Stimulated activated CD8-positive, alpha-beta memory T cell treated with anti-CD3 and anti-CD28 coated beads, Interleukin-4, amount 100 ng/mL, for 4 hours (primary cell): ENCODE data around the gene TAF11L2.
"Not testable (repeated sequence)": the region's sequence is repeated elsewhere in the genome, so short reads cannot be mapped to it uniquely, and the experiment has no call there.

ENCODE experiments used
- DNase-seq, 2 donors: peaks; one replicate each; pipeline ENCODE4 v3.0.0-alpha.2; 2020; ENCODE audit warnings: low read depth in 2 of 2, low spot score in 1 of 2

Gene TAF11L2

DNA sequence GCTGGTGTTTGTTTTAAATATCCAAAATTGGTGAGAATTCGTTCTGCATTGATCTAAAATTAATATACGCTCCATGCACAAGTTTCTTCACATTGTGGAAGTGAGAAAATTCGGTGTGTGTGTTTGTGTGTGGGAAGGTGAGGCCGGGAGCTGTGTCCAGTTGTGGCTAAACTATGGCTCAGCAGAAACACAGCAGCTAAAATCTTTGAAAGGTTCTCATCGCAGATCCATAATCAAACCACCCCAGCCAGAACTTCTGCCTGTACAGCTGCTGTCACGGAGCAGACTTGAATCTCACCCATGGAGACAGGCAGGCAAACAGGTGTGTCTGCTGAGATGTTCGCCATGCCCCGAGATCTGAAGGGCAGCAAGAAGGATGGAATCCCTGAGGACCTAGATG is at the start of gene TAF11L2:
Gene TAF11L2, plus strand, starts transcription at position 301 of the 400 bp plus-strand sequence.
- not testable (repeated sequence) for DNase-seq

DNA sequence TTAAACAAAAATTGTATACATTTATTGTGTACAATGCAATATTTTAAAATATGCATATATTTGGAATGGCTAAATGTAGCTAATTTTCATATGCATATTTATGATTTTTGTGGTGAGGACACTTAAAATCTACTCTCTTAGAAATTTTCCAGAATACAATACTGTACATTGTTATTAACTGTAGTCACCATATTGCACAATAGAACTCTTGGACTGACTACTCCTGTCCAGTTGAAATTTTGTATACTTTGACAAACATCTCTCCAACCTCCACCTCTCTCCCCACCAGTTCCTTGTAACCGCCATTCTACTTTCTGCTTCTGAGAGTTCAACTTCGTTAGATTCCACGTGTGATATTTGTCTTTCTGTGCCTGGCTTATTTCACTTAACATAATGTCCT is 49.2 kb upstream of the TAF11L2 start:
- DNase-seq, result no peak

DNA sequence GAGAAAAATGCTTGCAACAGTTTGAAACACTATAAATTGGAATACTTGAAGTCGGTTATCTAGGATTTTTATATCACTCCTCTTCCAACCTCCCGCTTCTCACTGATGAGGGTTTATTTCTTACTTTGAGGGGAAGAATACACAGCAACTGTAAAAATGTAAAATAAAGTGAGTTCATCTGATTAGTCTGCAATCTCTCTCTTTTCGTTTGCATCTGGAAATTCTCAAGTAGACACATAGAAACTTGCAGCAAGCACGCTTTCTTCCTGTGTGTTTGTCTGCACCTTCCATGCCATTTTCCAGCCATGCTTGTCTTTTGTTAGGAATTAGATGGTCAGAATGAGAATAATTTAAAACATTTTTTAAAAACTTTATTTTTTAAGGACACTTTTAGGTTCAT is 45.1 kb upstream of the TAF11L2 start:
- DNase-seq, result no peak

DNA sequence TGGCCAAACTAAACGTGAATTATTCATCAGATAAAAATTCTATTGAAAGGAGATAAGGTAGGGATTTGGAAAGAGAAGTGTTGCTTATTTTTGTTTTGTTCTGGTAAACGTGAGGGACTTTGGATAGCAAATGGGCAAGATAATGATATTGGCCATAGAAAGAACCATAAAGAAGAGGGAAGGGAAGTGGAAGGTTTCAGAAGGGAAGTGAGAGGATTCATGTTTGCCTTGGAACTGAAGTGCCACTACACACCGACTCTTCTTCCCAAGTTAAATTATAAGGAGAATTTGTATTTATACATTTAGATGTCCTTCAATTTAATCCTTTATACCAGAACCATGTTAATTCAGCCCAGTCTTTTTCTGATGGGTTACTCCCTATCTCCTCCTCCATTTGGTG is 42.1 kb upstream of the TAF11L2 start:
- DNase-seq, result no peak

DNA sequence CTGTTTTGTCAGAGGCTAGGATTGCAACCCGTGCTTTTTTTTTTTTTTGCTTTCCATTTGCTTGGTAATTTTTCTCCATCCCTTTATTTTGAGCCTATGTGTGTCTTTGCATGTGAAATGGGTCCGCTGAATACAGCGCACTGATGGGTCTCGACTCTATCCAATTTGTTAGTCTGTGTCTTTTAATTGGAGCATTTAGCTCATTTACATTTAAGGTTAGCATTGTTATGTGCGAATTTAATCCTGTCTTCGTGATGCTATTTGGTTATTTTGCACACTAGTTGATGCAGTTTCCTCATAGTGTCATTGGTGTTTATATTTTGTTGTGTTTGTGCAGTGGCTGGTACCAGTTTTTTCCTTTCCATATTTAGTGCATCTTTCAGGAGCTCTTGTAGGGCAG is 36.2 kb upstream of the TAF11L2 start:
- DNase-seq, result no peak

DNA sequence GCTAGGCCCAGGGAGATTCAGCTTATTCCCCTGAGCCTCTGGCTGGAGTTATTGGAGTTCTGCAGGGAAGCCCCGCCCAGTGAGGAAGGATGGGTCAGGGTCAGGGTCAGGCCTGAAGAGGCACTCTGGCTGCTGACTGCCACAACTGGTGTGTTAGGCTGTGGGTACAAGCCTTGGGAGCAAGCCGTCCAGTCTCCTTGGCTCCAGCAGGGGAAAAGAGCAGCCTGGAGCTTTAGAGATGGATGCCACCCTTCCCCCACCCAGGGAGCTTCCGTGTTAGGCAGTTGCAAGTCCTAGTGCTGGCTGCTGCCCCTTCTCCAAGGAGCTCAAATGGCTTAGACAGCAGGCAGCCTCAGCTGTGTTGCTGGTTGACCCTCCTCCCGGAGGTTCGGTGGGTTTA is 34.4 kb upstream of the TAF11L2 start:
- DNase-seq, result no peak

DNA sequence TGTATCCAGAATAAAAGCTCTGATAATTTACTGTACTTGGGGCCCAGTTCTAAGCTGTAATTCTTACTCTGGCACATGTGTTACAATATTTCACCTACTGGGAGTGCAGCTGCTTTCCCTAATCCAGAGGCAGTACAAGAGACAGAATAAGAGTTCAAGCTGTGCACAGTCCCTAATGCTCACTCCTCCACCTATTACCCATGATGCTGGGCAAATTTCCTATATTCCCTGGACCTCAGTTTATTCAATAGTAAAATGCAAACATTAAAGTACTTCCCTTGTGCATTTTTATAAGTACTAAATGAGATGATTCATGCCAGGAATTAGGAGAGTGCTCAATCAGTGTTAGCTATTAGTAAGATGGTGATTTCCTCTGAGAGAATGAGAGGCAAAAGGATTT is 28.0 kb upstream of the TAF11L2 start:
- no peak for DNase-seq

DNA sequence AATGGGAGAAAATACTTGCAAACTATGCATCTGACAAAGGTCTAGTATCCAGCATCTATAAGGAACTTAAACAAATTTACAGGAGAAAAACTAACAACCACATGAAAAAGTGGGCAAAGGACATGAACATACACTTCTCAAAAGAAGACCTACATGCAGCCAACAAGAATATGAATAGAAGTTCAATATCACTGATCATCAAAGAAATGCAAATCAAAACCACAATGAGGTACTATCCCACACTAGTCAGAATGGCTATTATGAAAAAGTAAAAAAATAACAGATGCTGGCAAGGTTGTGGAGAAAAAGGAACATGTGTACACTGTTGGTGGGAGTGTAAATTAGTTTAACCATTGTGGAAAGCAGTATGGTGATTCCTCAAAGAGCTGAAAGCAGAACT is 23.0 kb upstream of the TAF11L2 start:
- DNase-seq, result not testable (repeated sequence)

DNA sequence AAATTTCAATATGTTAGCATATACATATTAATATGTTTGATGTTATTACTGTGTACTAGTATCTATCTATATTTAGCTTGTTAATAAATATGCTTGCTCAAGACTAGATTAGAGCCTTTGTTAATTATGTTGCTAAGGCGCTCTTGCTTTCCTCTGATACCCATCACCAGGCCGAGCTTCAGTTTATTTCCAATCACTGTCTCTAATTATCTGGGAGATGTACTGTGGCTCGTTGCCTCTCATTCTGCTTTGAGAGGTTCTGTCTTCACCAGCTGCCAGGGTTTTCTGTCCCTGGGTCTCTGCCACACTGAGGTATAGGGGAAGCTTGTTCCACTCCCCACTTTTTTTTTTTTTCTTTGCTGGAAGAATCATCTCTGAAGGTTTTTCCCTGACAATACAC is 21.0 kb upstream of the TAF11L2 start:
- no peak for DNase-seq

DNA sequence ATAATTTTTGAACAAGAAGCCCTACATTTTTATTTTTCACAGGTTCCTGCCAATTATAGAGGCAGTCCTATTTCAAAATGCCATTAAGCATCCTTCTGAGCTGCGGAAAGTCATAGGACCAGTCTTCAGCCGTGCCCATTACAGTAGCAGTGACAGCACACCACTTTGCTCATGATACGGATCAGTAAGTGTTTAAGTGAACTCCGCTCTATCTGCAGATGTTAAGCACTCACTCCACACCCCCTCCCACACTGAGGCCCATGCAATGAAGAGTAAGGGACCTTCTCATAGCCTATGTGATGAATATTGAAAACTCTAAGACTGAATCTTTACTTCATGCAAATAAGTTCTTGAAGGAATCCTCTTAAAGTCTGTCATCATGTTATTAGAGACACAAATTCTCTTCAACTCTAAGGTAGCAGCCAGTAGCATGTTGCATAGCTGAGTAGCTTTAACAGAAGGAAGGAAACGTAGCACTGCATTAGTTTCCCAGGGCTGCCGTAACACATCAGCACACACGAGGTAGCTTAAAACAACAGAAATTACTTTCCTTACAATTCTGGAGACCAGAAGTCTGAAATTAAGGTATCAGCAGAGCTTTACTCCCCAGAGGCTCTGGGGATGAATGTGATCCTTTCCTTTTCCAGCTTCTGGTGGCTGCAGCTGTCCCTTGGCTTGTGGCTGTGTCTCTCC is 20.3 kb upstream of the TAF11L2 start:
- no peak for DNase-seq

DNA sequence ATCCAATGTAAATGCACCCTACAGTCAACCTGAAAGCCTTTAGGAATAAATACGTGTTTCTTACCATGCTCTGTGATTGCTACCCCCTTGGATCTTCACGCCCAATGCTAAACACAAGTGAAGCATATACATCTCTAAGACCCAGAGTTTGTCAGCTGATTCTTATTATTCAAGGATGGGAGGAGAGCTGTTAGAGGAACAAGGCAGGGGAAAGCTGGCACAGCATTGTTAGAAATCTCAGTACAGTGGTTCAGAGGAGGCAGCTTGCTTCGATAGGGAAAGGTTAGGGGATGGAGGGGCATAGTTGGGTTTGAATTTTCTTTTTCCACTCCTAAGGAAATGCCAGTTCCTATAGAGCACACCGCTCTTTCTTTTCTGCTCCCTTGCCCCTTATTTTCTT is 16.7 kb upstream of the TAF11L2 start:
- DNase-seq, result no peak

DNA sequence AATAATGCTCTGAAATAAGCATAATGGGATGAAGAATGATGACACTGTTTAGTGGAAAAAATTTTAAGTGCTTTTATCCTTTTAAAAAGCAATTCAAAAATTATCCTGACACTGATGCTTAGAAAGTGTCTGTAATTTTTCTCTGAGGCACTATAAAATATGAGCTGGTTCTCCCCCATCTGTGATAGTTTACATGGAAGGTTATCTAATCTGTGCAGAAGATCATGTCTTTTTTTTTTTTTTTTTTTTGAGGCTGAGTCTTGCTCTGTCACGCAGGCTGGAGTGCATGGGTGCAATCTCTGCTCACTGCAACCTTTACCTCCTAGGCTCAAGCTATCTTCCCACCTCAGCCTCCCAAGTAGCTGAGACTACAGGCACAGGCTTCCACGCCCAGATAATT is 15.2 kb upstream of the TAF11L2 start:
- DNase-seq, result no peak

DNA sequence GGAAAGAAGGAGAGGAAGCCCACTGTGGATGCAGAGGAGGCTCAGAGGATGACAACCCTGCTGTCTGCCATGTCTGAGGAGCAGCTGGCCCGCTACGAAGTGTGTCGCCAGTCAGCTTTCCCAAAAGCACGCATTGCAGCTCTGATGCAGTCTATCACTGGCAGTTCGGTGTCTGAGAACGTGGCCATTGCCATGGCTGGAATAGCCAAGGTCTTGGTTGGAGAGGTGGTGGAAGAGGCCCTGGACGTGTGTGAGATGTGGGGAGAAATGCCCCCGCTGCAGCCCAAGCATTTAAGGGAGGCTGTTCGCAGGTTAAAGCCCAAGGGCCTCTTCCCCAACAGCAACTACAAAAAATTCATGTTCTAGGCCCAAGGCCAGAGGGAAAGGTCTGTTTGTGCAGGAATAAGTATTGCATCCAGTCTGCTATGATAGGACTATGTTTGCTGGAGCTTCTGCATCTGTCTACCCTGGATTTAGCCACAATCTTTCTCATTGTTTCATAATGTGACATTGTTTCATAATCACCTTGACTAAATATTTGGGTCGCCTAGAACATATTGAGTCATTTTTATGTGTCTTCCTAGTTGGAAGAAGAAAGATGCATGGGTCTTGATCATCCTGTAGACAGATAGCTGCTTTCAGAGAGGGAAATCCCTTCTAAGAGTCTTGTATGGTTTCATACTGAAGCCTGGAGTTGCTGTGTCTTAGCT is 11.4 kb upstream of the TAF11L2 start:
- not testable (repeated sequence) for DNase-seq

DNA sequence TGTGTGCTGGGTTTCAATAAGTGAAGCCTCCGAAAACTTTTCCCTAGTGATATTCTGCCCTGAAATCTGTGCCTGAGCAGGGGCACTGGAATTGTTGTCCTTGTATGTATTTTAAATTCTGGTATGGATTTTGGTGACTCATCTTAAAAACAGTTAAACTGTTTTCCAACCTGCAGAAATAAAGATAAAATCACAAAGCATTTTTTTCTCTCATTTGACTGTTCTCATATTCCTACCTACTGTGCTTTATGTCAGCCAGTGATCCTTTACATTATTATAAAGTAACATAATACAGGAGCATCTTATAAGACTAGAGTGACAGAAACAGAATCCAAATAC is 10.9 kb upstream of the TAF11L2 start:
- DNase-seq, result no peak

DNA sequence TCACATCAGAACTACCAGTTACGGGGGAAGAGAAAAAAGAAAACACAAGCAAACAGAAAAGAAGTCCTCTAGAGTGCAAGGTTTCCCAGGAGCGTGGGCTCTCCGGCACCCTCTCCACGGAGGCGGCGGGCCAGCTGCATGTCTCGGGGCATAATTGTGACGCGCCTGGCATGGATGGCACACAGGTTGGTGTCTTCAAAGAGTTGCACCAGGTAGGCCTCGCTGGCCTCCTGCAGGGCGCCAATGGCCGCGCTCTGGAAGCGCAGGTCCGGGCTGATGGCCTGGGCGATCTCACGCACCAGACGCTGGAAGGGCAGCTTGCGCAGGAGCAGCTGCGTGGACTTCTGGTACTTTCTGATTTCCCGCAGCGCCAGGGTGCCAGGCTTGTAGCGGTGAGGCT is 6.8 kb upstream of the TAF11L2 start:
- not testable (repeated sequence) for DNase-seq

DNA sequence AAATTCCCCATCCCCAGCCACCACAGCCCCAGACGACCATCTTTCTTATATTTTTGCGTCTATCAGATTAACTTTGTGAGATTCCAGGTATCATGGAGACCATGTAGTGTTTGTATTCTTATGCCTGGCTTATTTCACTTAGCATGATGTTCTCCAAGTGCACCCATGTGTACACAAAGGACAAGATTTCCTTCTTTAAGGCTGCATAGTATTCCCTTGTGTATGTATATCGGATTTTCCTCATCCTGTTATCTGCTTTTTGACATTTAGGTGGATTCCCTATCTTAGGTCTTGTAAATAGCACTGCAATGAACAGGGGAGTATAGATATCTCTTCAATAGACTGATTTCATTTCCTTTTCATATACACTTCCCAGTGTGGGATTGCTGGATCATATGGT is 5.3 kb upstream of the TAF11L2 start:
- no peak for DNase-seq

DNA sequence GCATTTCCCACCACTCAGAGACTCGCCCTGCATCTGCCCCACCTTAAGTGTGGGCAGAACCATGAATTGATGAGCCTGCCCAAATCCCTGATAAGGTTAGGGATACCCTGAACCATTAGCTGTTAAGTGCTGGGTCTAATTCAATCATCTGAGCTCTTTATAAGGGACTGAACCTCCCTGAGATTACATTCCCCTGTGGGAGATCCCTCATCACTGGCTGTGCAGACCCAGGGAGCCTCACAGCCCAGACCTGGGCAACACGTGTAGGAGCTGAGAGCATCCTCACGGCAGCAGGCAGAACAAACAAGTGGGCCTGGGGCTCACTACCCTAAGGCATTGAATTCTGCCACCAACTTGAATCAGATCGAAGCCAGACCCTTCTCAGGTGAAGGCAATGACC is 585 bp upstream of the TAF11L2 start:
- DNase-seq, result no peak

DNA sequence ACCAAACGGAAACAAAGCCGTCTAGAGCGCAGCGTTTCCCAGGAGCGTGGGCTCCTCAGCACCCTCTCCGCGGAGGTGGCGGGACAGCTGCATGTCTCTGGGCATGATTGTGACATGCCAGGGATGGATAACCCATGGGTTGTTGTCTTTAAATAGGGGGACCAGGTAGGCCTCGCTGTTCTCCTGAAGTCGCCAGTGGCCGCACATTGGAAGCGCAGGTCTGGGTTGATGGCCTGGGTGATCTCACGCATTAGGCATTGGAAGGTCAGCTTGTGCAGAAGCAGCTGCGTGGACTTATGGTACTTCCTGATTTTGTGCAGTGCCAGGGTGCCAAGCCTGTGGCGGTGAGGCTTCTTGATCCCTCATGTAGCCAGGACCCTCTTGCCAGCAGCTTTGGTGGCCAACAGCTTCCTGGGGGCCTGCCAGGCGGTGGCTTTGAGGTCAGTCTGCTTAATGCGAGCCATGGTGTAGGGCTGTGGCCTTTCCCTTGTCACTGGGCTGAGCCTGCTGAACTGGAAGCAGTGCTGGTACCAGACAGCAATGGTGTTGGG is 13.8 kb downstream of the TAF11L2 start:
- no peak for DNase-seq

DNA sequence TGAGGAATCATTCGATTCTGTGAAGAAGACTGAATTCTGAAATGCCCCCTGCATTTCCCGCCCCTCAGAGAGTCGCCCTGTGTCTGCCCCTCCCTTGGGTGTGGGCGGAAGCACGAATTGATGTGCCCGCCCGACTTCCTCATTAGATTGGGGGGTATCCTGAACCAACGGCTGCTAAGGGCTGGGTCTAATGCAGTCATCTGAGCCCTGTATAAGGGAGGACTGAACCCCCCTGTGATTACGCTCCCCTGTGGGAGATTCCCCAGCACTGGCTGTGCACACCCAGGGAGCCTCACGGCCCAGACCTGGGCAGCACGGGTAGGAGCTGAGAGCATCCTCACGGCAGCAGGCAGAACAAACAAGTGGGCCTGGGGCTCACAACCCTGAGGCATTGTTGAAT is 19.5 kb downstream of the TAF11L2 start:
- DNase-seq, result not testable (repeated sequence)

DNA sequence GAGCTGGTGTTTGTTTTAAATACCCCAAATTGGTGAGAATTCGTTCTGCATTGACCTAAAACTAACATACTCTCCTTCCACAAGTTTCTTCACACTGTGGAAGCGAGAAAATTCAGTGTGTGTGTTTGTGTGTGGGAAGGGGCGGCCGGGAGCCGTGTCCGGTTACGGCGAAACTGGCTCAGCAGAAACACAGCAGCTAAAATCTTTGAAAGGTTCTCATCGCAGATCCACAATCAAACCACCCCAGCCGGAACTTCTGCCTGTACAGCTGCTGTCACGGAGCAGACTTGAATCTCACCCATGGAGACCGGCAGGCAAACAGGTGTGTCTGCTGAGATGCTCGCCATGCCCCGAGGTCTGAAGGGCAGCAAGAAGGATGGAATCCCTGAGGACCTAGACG is 20.0 kb downstream of the TAF11L2 start, which contains the start of gene TAF11L3:
Gene TAF11L3, plus strand, starts transcription at position 301 of the 400 bp plus-strand sequence.
- DNase-seq, result not testable (repeated sequence)

DNA sequence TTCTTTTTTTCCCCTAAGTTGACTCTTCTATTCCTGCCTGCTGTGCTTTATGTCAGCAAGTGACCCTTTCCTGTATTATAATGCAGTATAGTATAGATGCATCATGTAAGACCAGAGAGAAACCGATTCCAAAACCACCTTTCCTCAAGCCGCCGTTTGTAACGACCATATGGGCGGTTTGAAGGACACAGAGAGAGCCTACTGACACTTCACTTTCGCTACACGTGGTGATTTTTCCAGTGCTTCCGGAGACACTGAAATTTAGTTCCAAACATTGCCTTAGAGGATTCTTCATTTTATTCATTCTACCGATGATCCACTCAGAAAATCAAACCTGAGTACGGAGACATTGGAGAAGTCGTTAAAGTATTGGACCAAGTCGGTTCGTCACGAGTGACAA is 21.5 kb downstream of the TAF11L2 start:
- not testable (repeated sequence) for DNase-seq

DNA sequence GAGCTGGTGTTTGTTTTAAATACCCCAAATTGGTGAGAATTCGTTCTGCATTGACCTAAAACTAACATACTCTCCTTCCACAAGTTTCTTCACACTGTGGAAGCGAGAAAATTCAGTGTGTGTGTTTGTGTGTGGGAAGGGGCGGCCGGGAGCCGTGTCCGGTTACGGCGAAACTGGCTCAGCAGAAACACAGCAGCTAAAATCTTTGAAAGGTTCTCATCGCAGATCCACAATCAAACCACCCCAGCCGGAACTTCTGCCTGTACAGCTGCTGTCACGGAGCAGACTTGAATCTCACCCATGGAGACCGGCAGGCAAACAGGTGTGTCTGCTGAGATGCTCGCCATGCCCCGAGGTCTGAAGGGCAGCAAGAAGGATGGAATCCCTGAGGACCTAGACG is 23.5 kb downstream of the TAF11L2 start, which contains the start of gene TAF11L4:
Gene TAF11L4, plus strand, starts transcription at position 301 of the 400 bp plus-strand sequence.
- DNase-seq, result not testable (repeated sequence)
